CD4-positive, alpha-beta T cell treated with Interleukin-6 for 4 hours (primary cell): Measurements from ENCODE around the gene EXTL1.

ENCODE experiments used
- DNase-seq: peaks from one replicate; pipeline ENCODE4 v3.0.0-alpha.2; 2020; ENCODE audit warnings: mixed read lengths

The EXTL1 gene

GRCh38 chr1:25997828-25998761 lies 23.5 kb upstream of the EXTL1 start, which contains the start of gene PAFAH2:
PAFAH2 (minus strand) TSS chr1:25998063; CDS start chr1:25990816, 7,247 bp downstream.
- peak; percentile 97 for DNase-seq

GRCh38 chr1:25999041-25999800 lies 22.4 kb upstream of the EXTL1 start:
- DNase-seq = no peak

GRCh38 chr1:26003262-26003661 lies 18.3 kb upstream of the EXTL1 start:
- DNase-seq = no peak

GRCh38 chr1:26003756-26004155 lies 17.8 kb upstream of the EXTL1 start:
- DNase-seq = no peak

- DNase-seq = no peak
Measured at GRCh38 chr1:26005434-26006105, 16.0 kb upstream of the EXTL1 start.

GRCh38 chr1:26006710-26007109 lies 14.9 kb upstream of the EXTL1 start:
- no peak for DNase-seq

GRCh38 chr1:26009796-26010447 lies 11.7 kb upstream of the EXTL1 start:
- no peak for DNase-seq

- no peak for DNase-seq
Measured at GRCh38 chr1:26010825-26011224, 10.8 kb upstream of the EXTL1 start.

GRCh38 chr1:26012864-26013263 lies 8.7 kb upstream of the EXTL1 start:
- no peak for DNase-seq

GRCh38 chr1:26014179-26014578 lies 7.4 kb upstream of the EXTL1 start:
- DNase-seq = no peak

- DNase-seq = no peak
Measured at GRCh38 chr1:26015358-26015757, 6.2 kb upstream of the EXTL1 start.

GRCh38 chr1:26016258-26016952 lies 5.2 kb upstream of the EXTL1 start:
- no peak for DNase-seq

GRCh38 chr1:26016953-26017545 lies 4.5 kb upstream of the EXTL1 start:
- peak; percentile 18 for DNase-seq

GRCh38 chr1:26017606-26018005 lies 4.0 kb upstream of the EXTL1 start:
- no peak for DNase-seq

GRCh38 chr1:26019641-26020315 lies 1.8 kb upstream of the EXTL1 start:
- DNase-seq = no peak

- no peak for DNase-seq
Measured at GRCh38 chr1:26020330-26020768, 1.2 kb upstream of the EXTL1 start.

- DNase-seq = no peak
Measured at GRCh38 chr1:26020941-26021646, 481 bp upstream of the EXTL1 start.

- DNase-seq = no peak
Measured at GRCh38 chr1:26022404-26022779, 817 bp downstream of the EXTL1 start.

GRCh38 chr1:26023009-26023408 lies 1.4 kb downstream of the EXTL1 start:
- DNase-seq = no peak

GRCh38 chr1:26023826-26024225 lies 2.3 kb downstream of the EXTL1 start:
- DNase-seq = no peak
